Measurements from ENCODE around the gene SNRPA. TPM values are rescaled to one million over a fixed set of nuclear protein-coding genes. Genes with fewer than 3 reads are reported as not detected.

Gene SNRPA
- total and polyA plus RNA-seq, 2 of the 13 experiments (the other 11 are each of a cell fraction or from before 2014, with no cell fraction given): 59.6 to 162 TPM

GRCh38 chr19:40776932-40777644, 26.1 kb downstream of the SNRPA start (continued):
- TF ChIP-seq MTERF4 (CRISPR knock-in tag; IDR thresholded peaks at IDR 0.05) (no peak), ZFX (CRISPR knock-in tag; IDR thresholded peaks at IDR 0.05; ENCODE audit: low read depth) (no peak), AKNA (CRISPR knock-in tag; IDR thresholded peaks at IDR 0.05; ENCODE audit: borderline replicate concordance) (no peak), ATF7 (IDR thresholded peaks at IDR 0.05) (no peak), ATF7 (CRISPR knock-in tag; IDR thresholded peaks at IDR 0.05) (no peak), CREB1 (IDR thresholded peaks at IDR 0.05) (peak; percentile 88), CREB1 (CRISPR knock-in tag; IDR thresholded peaks at IDR 0.05) (peak; percentile 98), ZNF383 (CRISPR knock-in tag; IDR thresholded peaks at IDR 0.05; ENCODE audit: borderline replicate concordance) (no peak), MXI1 (IDR thresholded peaks at IDR 0.05; ENCODE audit: borderline replicate concordance, low read depth, low read length) (no peak), HMGXB4 (CRISPR knock-in tag; IDR thresholded peaks at IDR 0.05; ENCODE audit: borderline replicate concordance in 1 of 2, low read depth in 1 of 2) (0 out of 4 replicates have a peak, but pooled peaks of 1 of the 2 experiments have one; percentile 0), HNF1B (CRISPR knock-in tag; IDR thresholded peaks at IDR 0.05) (no peak), PRMT3 (CRISPR knock-in tag; IDR thresholded peaks at IDR 0.05; ENCODE audit: borderline replicate concordance, low read depth) (no peak), KLF9 (CRISPR knock-in tag; IDR thresholded peaks at IDR 0.05; ENCODE audit: low read depth) (no peak), ZNF431 (CRISPR knock-in tag; IDR thresholded peaks at IDR 0.05; ENCODE audit: borderline replicate concordance, low read depth) (no peak), KDM4B (CRISPR knock-in tag; IDR thresholded peaks at IDR 0.05) (no peak), ADNP (CRISPR knock-in tag; IDR thresholded peaks at IDR 0.05) (peak; percentile 21; the same call in 1 of the 2 replicates)
- TF ChIP-seq, protein P1, sequence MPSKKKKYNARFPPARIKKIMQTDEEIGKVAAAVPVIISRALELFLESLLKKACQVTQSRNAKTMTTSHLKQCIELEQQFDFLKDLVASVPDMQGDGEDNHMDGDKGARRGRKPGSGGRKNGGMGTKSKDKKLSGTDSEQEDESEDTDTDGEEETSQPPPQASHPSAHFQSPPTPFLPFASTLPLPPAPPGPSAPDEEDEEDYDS (CRISPR knock-in tag; IDR thresholded peaks at IDR 0.05): no peak; the same call in 1 of the 2 replicates
- TF ChIP-seq, protein P2, sequence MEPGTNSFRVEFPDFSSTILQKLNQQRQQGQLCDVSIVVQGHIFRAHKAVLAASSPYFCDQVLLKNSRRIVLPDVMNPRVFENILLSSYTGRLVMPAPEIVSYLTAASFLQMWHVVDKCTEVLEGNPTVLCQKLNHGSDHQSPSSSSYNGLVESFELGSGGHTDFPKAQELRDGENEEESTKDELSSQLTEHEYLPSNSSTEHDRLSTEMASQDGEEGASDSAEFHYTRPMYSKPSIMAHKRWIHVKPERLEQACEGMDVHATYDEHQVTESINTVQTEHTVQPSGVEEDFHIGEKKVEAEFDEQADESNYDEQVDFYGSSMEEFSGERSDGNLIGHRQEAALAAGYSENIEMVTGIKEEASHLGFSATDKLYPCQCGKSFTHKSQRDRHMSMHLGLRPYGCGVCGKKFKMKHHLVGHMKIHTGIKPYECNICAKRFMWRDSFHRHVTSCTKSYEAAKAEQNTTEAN (CRISPR knock-in tag; conservative IDR thresholded peaks at IDR 0.05): no peak

Measured in HepG2 (cell line).